DOHH2 (cell line): ENCODE measurements around the gene SCAPER.

Experiments used
- H3F3A ChIP-seq: fragments of 200-600 bp; sonication (generic), shearing (Covaris generic); 2 replicates; pipeline ENCODE4 v1.6.0; 2016; ENCODE audit warnings: antibody characterized with exemption, mild to moderate bottlenecking; ENCODE audit not compliant: control insufficient read depth, insufficient read depth
- H3K27ac ChIP-seq: fragments of 200-600 bp; sonication (generic); 2 replicates; pipeline ENCODE4 v1.5.1; 2014; ENCODE audit warnings: low read depth, mild to moderate bottlenecking, low read length, moderate library complexity
- H3K27me3 ChIP-seq: fragments of 200-600 bp; sonication (generic); 2 replicates; pipeline ENCODE4 v1.6.1; 2014; ENCODE audit warnings: mild to moderate bottlenecking, low read length, mixed read lengths; ENCODE audit not compliant: control insufficient read depth
- H3K36me3 ChIP-seq: fragments of 200-600 bp; sonication (generic); 2 replicates; pipeline ENCODE4 v1.6.1; 2014; ENCODE audit warnings: mild to moderate bottlenecking, low read length, moderate library complexity, mixed read lengths; ENCODE audit not compliant: control insufficient read depth
- H3K4me1 ChIP-seq: fragments of 200-600 bp; sonication (generic); 2 replicates; pipeline ENCODE4 v1.6.1; 2014; ENCODE audit warnings: mild to moderate bottlenecking, low read length, mixed read lengths; ENCODE audit not compliant: control insufficient read depth
- H3K4me2 ChIP-seq: fragments of 200-600 bp; sonication (generic); 2 replicates; pipeline ENCODE4 v1.6.0; 2014; ENCODE audit warnings: mild to moderate bottlenecking, low read length, moderate library complexity
- H3K4me3 ChIP-seq: fragments of 200-600 bp; sonication (generic); 2 replicates; pipeline ENCODE4 v1.5.1; 2014; ENCODE audit warnings: mild to moderate bottlenecking, low read length, mixed read lengths
- H3K79me2 ChIP-seq: fragments of 200-600 bp; sonication (generic); 2 replicates; pipeline ENCODE4 v1.6.1; 2014; ENCODE audit warnings: mild to moderate bottlenecking, low read length, mixed read lengths; ENCODE audit not compliant: control insufficient read depth
- H3K9me2 ChIP-seq: fragments of 200-600 bp; sonication (generic); replicated peaks from 2 replicates; pipeline ENCODE4 v1.6.1; 2014; ENCODE audit warnings: mild to moderate bottlenecking, low read length, mixed read lengths; ENCODE audit not compliant: control insufficient read depth
- H3K9me3 ChIP-seq: fragments of 200-600 bp; sonication (generic); 2 replicates; pipeline ENCODE4 v1.6.1; 2014; ENCODE audit warnings: antibody characterized with exemption, low read length, mixed read lengths; ENCODE audit not compliant: control insufficient read depth, insufficient read depth
- H4K20me1 ChIP-seq: fragments of 200-600 bp; sonication (generic); 2 replicates; pipeline ENCODE4 v1.6.0; 2014; ENCODE audit warnings: low read depth, mild to moderate bottlenecking, antibody characterized with exemption, low read length, moderate library complexity; ENCODE audit not compliant: control insufficient read depth, insufficient read depth
- CTCF ChIP-seq: fragments of 200-600 bp; sonication (generic); IDR thresholded peaks from one replicate; pipeline ENCODE4 v1.5.1; 2014; ENCODE audit warnings: antibody characterized with exemption, mild to moderate bottlenecking, low read depth, low read length; ENCODE audit not compliant: poor library complexity, severe bottlenecking
- EZH2phosphoT487 ChIP-seq: fragments of 200-600 bp; sonication (generic); IDR thresholded peaks from 2 replicates; pipeline ENCODE4 v1.6.1; 2017; ENCODE audit warnings: borderline replicate concordance, mild to moderate bottlenecking, antibody characterized with exemption, low read length, moderate library complexity, mixed read lengths

The SCAPER gene

GRCh38 chr15:76585576-76585897, 319.6 kb downstream of the SCAPER start:
- no peak overlapping the region for H3K4me2 ChIP-seq
- H3K4me1 ChIP-seq = 0 out of 2 replicates have a peak, but pooled peaks cover 3% of the 10 kb centered on the region
- TF ChIP-seq CTCF = no peak
- TF ChIP-seq EZH2phosphoT487 = no peak
- no peaks in the 10 kb centered on the region for H4K20me1 ChIP-seq
- no peak overlapping the region for H3K27ac ChIP-seq
- H3K36me3 ChIP-seq = no peaks in the 10 kb centered on the region
- H3K27me3 ChIP-seq = no peaks in the 10 kb centered on the region
- H3K9me3 ChIP-seq = peaks cover 10% of the 10 kb centered on the region; the same call in 1 of the 2 replicates
- no peaks in the 10 kb centered on the region for H3K9me2 ChIP-seq
- H3F3A ChIP-seq = 0 out of 2 replicates have a peak, but pooled peaks cover 2% of the 10 kb centered on the region
- H3K79me2 ChIP-seq = no peaks in the 10 kb centered on the region
- H3K4me3 ChIP-seq = no peak overlapping the region

GRCh38 chr15:76584868-76585575, 320.1 kb downstream of the SCAPER start:
- H3K9me2 ChIP-seq = no peaks in the 10 kb centered on the region
- no peak overlapping the region for H3K4me2 ChIP-seq
- H3F3A ChIP-seq = 0 out of 2 replicates have a peak, but pooled peaks cover 2% of the 10 kb centered on the region
- no peak overlapping the region for H3K27ac ChIP-seq
- H3K27me3 ChIP-seq = no peaks in the 10 kb centered on the region
- no peaks in the 10 kb centered on the region for H3K36me3 ChIP-seq
- no peaks in the 10 kb centered on the region for H4K20me1 ChIP-seq
- 0 out of 2 replicates have a peak, but pooled peaks cover 3% of the 10 kb centered on the region for H3K4me1 ChIP-seq
- TF ChIP-seq EZH2phosphoT487 = no peak
- no peak for TF ChIP-seq CTCF
- H3K4me3 ChIP-seq = no peak overlapping the region
- H3K79me2 ChIP-seq = no peaks in the 10 kb centered on the region
- peaks cover 10% of the 10 kb centered on the region; the same call in 1 of the 2 replicates for H3K9me3 ChIP-seq

- Histone ChIP-seq H3K4me2 (no peak overlapping the region), H3F3A (0 out of 2 replicates have a peak, but pooled peaks cover 2% of the 10 kb centered on the region), H3K9me3 (peaks cover 10% of the 10 kb centered on the region; the same call in 1 of the 2 replicates), H3K36me3 (no peaks in the 10 kb centered on the region), H3K9me2 (no peaks in the 10 kb centered on the region), H3K4me1 (0 out of 2 replicates have a peak, but pooled peaks cover 3% of the 10 kb centered on the region), H3K27ac (no peak overlapping the region), H3K79me2 (no peaks in the 10 kb centered on the region), H3K27me3 (no peaks in the 10 kb centered on the region), H4K20me1 (no peaks in the 10 kb centered on the region), H3K4me3 (no peak overlapping the region)
- TF ChIP-seq CTCF (no peak), EZH2phosphoT487 (no peak)
Measured at GRCh38 chr15:76582550-76582949, 322.6 kb downstream of the SCAPER start.
